Measurements from ENCODE around the gene SIL1.

- TF ChIP-seq, protein P1, sequence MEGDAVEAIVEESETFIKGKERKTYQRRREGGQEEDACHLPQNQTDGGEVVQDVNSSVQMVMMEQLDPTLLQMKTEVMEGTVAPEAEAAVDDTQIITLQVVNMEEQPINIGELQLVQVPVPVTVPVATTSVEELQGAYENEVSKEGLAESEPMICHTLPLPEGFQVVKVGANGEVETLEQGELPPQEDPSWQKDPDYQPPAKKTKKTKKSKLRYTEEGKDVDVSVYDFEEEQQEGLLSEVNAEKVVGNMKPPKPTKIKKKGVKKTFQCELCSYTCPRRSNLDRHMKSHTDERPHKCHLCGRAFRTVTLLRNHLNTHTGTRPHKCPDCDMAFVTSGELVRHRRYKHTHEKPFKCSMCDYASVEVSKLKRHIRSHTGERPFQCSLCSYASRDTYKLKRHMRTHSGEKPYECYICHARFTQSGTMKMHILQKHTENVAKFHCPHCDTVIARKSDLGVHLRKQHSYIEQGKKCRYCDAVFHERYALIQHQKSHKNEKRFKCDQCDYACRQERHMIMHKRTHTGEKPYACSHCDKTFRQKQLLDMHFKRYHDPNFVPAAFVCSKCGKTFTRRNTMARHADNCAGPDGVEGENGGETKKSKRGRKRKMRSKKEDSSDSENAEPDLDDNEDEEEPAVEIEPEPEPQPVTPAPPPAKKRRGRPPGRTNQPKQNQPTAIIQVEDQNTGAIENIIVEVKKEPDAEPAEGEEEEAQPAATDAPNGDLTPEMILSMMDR (CRISPR knock-in tag; IDR thresholded peaks at IDR 0.05): no peak
- TF ChIP-seq ZFP90 (CRISPR knock-in tag; IDR thresholded peaks at IDR 0.05; ENCODE audit: borderline replicate concordance) (no peak), ZNF331 (CRISPR knock-in tag; IDR thresholded peaks at IDR 0.05) (no peak), ZNF614 (CRISPR knock-in tag; IDR thresholded peaks at IDR 0.05; ENCODE audit: borderline replicate concordance) (no peak), RNF2 (conservative IDR thresholded peaks at IDR 0.05; ENCODE audit: low read depth) (no peak), ZKSCAN8 (CRISPR knock-in tag; IDR thresholded peaks at IDR 0.05; ENCODE audit: borderline replicate concordance) (no peak), CHD2 (IDR thresholded peaks at IDR 0.05; ENCODE audit: low read depth, low read length) (no peak), ZBTB1 (CRISPR knock-in tag; IDR thresholded peaks at IDR 0.05; ENCODE audit: borderline replicate concordance) (no peak), ZNF230 (CRISPR knock-in tag; IDR thresholded peaks at IDR 0.05) (no peak), SAFB2 (CRISPR knock-in tag; IDR thresholded peaks at IDR 0.05; ENCODE audit: borderline replicate concordance, low read depth) (no peak), POLR2A (IDR thresholded peaks at IDR 0.05; ENCODE audit: insufficient read depth in 1 of 2, low read depth in 2 of 2, low read length in 2 of 2) (no peak), MLLT10 (CRISPR knock-in tag; IDR thresholded peaks at IDR 0.05) (no peak)
Measured at GRCh38 chr5:139040081-139040480, 158.1 kb downstream of the SIL1 start.
